ENCODE measurements around the gene SUCLG1. TPM values are rescaled to one million over a fixed set of nuclear protein-coding genes. Genes with fewer than 3 reads are reported as not detected.

SUCLG1 gene
- total RNA-seq, 1 experiment from 2014 or later, result 105 TPM

GRCh38 chr2:84496386-84496785, 37.3 kb upstream of the SUCLG1 start:
- H3K27me3 Mint-ChIP-seq (ENCODE audit: insufficient read depth, unreplicated experiment), result no peaks in the 10 kb centered on the region
- no TSS peak for BruUV-seq (replicated peaks)
- DNase-seq (ENCODE audit: unreplicated experiment), result no peak
- POLR2A ChIA-PET, result no interaction called here
- intact Hi-C loops (cut with micrococcal nuclease), result loop anchor here (10.0 kb wide), 1 partner anchor 798 kb away; no protein-coding TSS in a partner anchor
- no peak overlapping the region for H3K4me3 Mint-ChIP-seq (ENCODE audit: unreplicated experiment)
- no peaks in the 10 kb centered on the region for H3K36me3 Mint-ChIP-seq (ENCODE audit: insufficient read depth, unreplicated experiment)
- no peaks in the 10 kb centered on the region for H3K9me3 Mint-ChIP-seq (ENCODE audit: unreplicated experiment)
- CTCF ChIA-PET, result interaction anchor here (0.6 to 1.1 kb wide), 3 partner anchors 16 to 473 kb away, joined by 3 to 4 read pairs (median 3); no protein-coding TSS in a partner anchor
- TF ChIP-seq CTCF (IDR thresholded peaks at IDR 0.05; ENCODE audit: unreplicated experiment), result no peak
- H3K4me1 Mint-ChIP-seq (ENCODE audit: insufficient read depth, unreplicated experiment), result peaks cover 21% of the 10 kb centered on the region
- H3K27ac Mint-ChIP-seq (ENCODE audit: low read depth, unreplicated experiment), result peak overlapping the region; percentile 35

GRCh38 chr2:84495539-84496146, 36.6 kb upstream of the SUCLG1 start:
- Mint-ChIP-seq H3K36me3 (ENCODE audit: insufficient read depth, unreplicated experiment) (no peaks in the 10 kb centered on the region), H3K4me1 (ENCODE audit: insufficient read depth, unreplicated experiment) (peaks cover 21% of the 10 kb centered on the region), H3K27ac (ENCODE audit: low read depth, unreplicated experiment) (peak overlapping the region; percentile 35), H3K9me3 (ENCODE audit: unreplicated experiment) (no peaks in the 10 kb centered on the region), H3K27me3 (ENCODE audit: insufficient read depth, unreplicated experiment) (no peaks in the 10 kb centered on the region), H3K4me3 (ENCODE audit: unreplicated experiment) (no peak overlapping the region)
- intact Hi-C loops (cut with micrococcal nuclease), result loop anchor here (1.0 to 10.0 kb wide), 5 partner anchors 136 to 799 kb away; no protein-coding TSS in a partner anchor
- ChIA-PET CTCF (interaction anchor here (0.6 kb wide), 1 partner anchor 31 kb away, joined by 3 read pairs; no protein-coding TSS in a partner anchor), POLR2A (interaction anchor here (1.0 kb wide), 1 partner anchor 9 kb away, joined by 3 read pairs; no protein-coding TSS in a partner anchor)
- BruUV-seq (replicated peaks), result no TSS peak
- peak; percentile 72 for DNase-seq (ENCODE audit: unreplicated experiment)
- peak; percentile 53 for TF ChIP-seq CTCF (IDR thresholded peaks at IDR 0.05; ENCODE audit: unreplicated experiment)

GRCh38 chr2:84494070-84494469, 35.0 kb upstream of the SUCLG1 start:
- ChIA-PET POLR2A (interaction anchor here (1.1 kb wide), 1 partner anchor 36 kb away, joined by 4 read pairs; no protein-coding TSS in a partner anchor), CTCF (interaction anchor here (0.8 to 1.8 kb wide), 3 partner anchors 103 to 432 kb away, joined by 3 to 4 read pairs (median 3); no protein-coding TSS in a partner anchor)
- no peaks in the 10 kb centered on the region for H3K36me3 Mint-ChIP-seq (ENCODE audit: insufficient read depth, unreplicated experiment)
- H3K27me3 Mint-ChIP-seq (ENCODE audit: insufficient read depth, unreplicated experiment), result no peaks in the 10 kb centered on the region
- H3K4me1 Mint-ChIP-seq (ENCODE audit: insufficient read depth, unreplicated experiment), result peaks cover 21% of the 10 kb centered on the region
- no TSS peak for BruUV-seq (replicated peaks)
- no peaks in the 10 kb centered on the region for H3K9me3 Mint-ChIP-seq (ENCODE audit: unreplicated experiment)
- H3K27ac Mint-ChIP-seq (ENCODE audit: low read depth, unreplicated experiment), result no peak overlapping the region
- DNase-seq (ENCODE audit: unreplicated experiment), result no peak
- intact Hi-C loops (cut with micrococcal nuclease), result loop anchor here (10.0 kb wide), 1 partner anchor 801 kb away; no protein-coding TSS in a partner anchor
- TF ChIP-seq CTCF (IDR thresholded peaks at IDR 0.05; ENCODE audit: unreplicated experiment), result no peak
- no peak overlapping the region for H3K4me3 Mint-ChIP-seq (ENCODE audit: unreplicated experiment)

- ChIA-PET CTCF (interaction anchor here (0.6 to 1.8 kb wide), 6 partner anchors 10 to 433 kb away, joined by 3 to 4 read pairs (median 3); no protein-coding TSS in a partner anchor), POLR2A (interaction anchor here (0.6 to 1.1 kb wide), 3 partner anchors 26 to 287 kb away, joined by 3 to 4 read pairs (median 3); no protein-coding TSS in a partner anchor)
- no peaks in the 10 kb centered on the region for H3K9me3 Mint-ChIP-seq (ENCODE audit: unreplicated experiment)
- intact Hi-C loops (cut with micrococcal nuclease), result loop anchor here (10.0 kb wide), 1 partner anchor 801 kb away; no protein-coding TSS in a partner anchor
- BruUV-seq (replicated peaks), result no TSS peak
- TF ChIP-seq CTCF (IDR thresholded peaks at IDR 0.05; ENCODE audit: unreplicated experiment), result no peak
- peaks cover 21% of the 10 kb centered on the region for H3K4me1 Mint-ChIP-seq (ENCODE audit: insufficient read depth, unreplicated experiment)
- H3K4me3 Mint-ChIP-seq (ENCODE audit: unreplicated experiment), result no peak overlapping the region
- H3K27me3 Mint-ChIP-seq (ENCODE audit: insufficient read depth, unreplicated experiment), result no peaks in the 10 kb centered on the region
- peak; percentile 59 for DNase-seq (ENCODE audit: unreplicated experiment)
- H3K36me3 Mint-ChIP-seq (ENCODE audit: insufficient read depth, unreplicated experiment), result no peaks in the 10 kb centered on the region
- H3K27ac Mint-ChIP-seq (ENCODE audit: low read depth, unreplicated experiment), result no peak overlapping the region
Observed at GRCh38 chr2:84493514-84493913, 34.4 kb upstream of the SUCLG1 start.
